ENCODE data around the gene FYB1. TPM values are rescaled to one million over a fixed set of nuclear protein-coding genes. Genes with fewer than 3 reads are reported as not detected.

Gene FYB1
- polyA plus RNA-seq, 6 donors from 2014 or later, result 1.4 to 4.1 (median 2.0) TPM

DNA sequence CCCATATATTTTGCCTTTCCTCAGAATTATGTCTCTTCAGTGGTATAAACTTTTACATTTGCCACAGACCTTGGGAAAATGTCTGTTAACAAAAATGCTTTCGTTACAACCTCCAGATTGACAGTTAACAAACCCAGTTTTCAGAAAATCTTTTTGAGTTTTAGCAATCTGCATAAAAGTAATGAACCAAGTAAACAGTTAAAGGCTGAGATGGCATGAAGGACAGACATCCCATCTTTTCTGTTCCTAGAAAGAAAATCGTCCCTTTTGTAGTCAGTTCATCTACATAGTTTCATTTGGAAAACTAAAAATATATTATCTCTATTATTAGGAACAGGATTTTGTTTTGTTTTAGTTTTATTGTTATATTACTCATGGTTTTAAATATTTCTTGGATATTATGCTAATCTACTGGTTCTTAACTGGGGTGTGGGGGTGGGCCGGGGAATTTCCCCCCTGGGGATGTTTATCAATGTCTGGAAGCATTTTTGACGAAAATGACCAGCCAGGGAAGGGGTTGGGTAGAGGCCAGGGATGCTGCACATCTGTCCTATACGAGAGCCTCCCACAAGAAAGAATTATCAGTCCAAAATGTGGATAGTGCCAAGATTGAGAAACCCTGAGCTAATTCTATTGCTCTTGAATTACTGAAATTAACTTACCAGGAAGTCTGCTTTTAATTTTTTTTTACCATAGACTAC, 11.9 kb downstream of the FYB1 start:
- H3K27me3 Mint-ChIP-seq, result peaks cover 0 to 8% (median 0%) of the 10 kb centered on the region in 3 donors
- H3K36me3 Mint-ChIP-seq, result no peaks in the 10 kb centered on the region
- no peak for DNase-seq
- ATAC-seq (ENCODE audit: low read depth in 2 of 2), result no peak
- H3K4me1 Mint-ChIP-seq, result peaks cover 17 to 36% (median 33%) of the 10 kb centered on the region in 3 donors
- no peak overlapping the region for H3K4me3 Mint-ChIP-seq
- H3K27ac Mint-ChIP-seq, result no peak overlapping the region
- H3K9me3 Mint-ChIP-seq, result peaks cover 0 to under 1% (median 0%) of the 10 kb centered on the region in 7 donors

DNA sequence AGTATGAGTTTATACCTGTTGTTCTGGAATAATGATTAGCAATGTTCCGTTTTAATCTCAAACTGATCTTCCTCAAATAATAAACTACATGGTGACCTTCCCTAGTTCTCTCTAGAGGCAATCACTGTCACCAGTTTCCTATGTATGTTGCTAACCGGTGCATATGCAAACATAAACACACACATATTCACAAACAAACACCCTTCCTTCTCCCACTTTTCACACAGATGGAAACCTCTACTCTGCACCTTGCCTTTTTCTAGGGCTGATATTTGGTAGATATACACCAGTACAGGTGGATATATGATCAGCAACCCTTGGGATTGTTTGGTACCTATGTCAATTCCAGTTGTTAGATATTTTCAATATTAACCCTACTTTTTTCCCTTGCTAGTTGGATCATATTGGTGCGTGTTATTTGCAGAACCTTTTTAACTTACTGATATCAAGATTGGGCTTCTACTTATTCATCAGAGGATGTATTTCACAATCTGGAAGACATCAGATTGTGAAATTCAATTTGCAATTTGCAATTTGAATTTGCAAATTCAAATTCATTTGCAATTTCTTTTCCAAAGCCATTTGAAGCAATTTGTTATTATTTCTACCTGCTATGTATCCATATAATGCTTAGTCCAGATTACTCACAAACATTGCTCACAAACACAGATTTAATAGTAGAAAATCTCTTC, 12.6 kb downstream of the FYB1 start:
- DNase-seq, result no peak
- Mint-ChIP-seq H3K27ac (no peak overlapping the region), H3K36me3 (no peaks in the 10 kb centered on the region), H3K4me1 (peaks cover 15 to 37% (median 35%) of the 10 kb centered on the region in 3 donors), H3K9me3 (no peaks in the 10 kb centered on the region), H3K4me3 (no peak overlapping the region), H3K27me3 (peaks cover 0 to 8% (median 0%) of the 10 kb centered on the region in 3 donors)
- no peak for ATAC-seq (ENCODE audit: low read depth in 2 of 2)

DNA sequence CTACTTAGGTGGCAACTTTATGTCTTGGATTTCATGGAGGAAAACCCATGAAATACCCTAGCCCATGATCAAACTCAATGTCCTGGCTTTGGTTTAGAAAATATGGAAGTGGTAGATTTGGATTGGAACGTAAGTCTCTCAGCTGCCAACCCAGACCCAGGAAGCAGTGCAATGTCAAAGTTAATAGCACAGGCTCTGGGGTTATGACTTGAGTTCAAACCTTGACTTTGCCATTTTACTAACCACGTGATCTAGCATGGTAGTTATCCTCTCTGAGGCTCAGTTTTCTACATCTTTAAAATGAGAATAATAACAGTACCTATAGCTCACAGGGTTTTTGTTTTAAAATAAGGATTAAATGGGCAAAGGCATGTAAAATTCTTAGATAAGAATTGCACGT, 13.8 kb downstream of the FYB1 start:
- peaks cover 18 to 38% (median 37%) of the 10 kb centered on the region in 3 donors for H3K4me1 Mint-ChIP-seq
- DNase-seq, result no peak

DNA sequence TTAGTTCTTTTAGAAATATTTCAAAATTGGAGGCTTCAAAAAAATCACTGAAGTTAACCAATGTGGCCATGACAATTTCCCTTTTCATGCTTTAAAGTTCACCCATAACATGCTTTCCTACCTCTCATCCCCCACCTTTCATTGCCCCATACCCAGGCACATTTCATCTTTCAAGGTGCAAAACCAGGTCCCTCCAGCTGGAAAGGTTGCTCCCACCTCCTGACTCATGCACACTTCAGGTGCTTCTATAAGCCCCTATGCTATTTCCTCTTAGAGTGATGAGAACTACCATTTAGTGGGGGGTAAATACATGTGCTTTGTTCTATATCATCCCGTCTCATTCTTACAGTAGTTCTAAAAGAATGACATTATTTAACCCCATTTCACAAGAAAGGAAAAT, 15.4 kb downstream of the FYB1 start:
- no peaks in the 10 kb centered on the region for H3K9me3 Mint-ChIP-seq
- H3K4me1 Mint-ChIP-seq, result peaks cover 10 to 27% (median 25%) of the 10 kb centered on the region in 3 donors
- no peak for DNase-seq
- H3K4me3 Mint-ChIP-seq, result peak overlapping the region in 2 of 8 donors; percentile 20 to 69
- peak overlapping the region in 3 of 6 donors; percentile 18 to 68 (median 67) for H3K27ac Mint-ChIP-seq
- no peak for ATAC-seq (ENCODE audit: low read depth in 2 of 2)
- H3K36me3 Mint-ChIP-seq, result no peaks in the 10 kb centered on the region
- H3K27me3 Mint-ChIP-seq, result no peaks in the 10 kb centered on the region

More for the DNA sequence above, 13.8 kb downstream of the FYB1 start:
- H3K4me3 Mint-ChIP-seq, result no peak overlapping the region
- no peak for ATAC-seq (ENCODE audit: low read depth in 2 of 2)
- no peak overlapping the region for H3K27ac Mint-ChIP-seq
- H3K36me3 Mint-ChIP-seq, result no peaks in the 10 kb centered on the region
- H3K27me3 Mint-ChIP-seq, result peaks cover 0 to 8% (median 0%) of the 10 kb centered on the region in 3 donors
- no peaks in the 10 kb centered on the region for H3K9me3 Mint-ChIP-seq

DNA sequence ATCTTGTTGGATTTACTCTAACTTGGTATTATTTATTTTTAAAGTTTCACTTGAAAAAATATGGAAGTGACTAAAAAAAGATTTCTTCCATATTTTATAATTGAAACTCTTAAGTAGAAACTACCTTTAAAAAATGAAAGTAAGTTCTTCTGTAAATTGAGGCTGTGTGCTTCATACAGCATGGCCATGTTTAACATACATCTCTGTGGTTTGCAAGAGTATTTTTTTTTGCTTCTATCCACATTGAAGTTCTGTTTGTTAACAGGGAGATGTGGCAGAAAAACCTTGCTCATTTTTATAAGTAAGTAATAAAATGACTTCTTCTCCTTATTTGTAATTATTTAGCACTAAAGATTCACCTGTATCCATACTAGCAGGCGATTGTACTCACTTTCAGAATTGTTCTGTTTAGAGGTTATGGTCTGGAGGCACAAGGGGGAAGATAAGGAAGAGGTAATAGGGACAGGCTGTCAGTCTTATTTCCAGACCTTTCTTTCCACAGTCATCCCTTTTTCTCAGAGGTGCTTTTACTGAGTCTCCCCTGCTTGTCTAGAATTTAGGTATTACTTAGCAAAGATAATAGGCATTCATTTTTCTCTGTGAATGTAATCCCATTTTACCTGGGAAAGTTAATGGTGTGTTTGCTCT, 16.0 kb downstream of the FYB1 start:
- Mint-ChIP-seq H3K36me3 (no peaks in the 10 kb centered on the region), H3K4me1 (peaks cover 10 to 27% (median 25%) of the 10 kb centered on the region in 3 donors), H3K4me3 (peak overlapping the region in 6 of 8 donors; percentile 9 to 66 (median 46)), H3K27me3 (no peaks in the 10 kb centered on the region), H3K9me3 (no peaks in the 10 kb centered on the region), H3K27ac (peak overlapping the region in 3 of 6 donors; percentile 21 to 89 (median 29))
- ATAC-seq (ENCODE audit: low read depth in 2 of 2) (peak in 1 of 2 donors; percentile 35), DNase-seq (no peak)

DNA sequence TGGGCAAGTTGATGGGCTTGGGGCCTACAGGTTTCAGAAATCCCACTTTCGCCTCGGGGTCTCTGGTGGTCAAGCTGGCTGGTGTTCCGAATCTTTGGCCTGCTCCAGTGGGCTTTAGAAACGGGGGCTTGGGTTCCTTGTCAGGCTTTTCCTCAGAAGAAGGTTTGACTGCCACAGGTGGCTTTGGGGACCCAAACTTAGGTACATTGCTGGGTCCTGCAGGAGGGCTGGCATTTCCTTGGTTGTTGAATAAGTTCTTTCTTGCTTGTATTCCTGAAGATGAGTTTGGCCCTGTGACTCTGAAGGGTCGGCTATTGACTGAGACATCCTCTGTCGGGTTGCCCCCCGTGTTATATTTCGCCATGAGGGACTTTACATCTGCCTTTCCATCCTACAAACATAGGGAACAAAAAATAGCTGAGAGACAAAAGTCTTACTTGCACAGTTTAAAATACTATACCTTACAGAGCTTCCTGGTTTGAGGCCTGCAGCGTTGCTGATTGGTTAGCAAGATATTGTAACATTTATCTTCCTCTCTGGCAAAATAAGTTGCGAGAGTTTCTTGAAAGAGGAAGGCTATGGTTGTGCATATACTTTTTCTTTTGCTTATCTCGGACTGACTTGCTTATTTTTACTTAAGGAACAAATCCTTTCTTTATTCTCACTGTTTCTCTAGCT, 16.6 kb downstream of the FYB1 start:
- DNase-seq, result no peak
- H3K4me3 Mint-ChIP-seq, result peak overlapping the region in 6 of 8 donors; percentile 9 to 66 (median 46)
- no peaks in the 10 kb centered on the region for H3K27me3 Mint-ChIP-seq
- peaks cover 10 to 27% (median 25%) of the 10 kb centered on the region in 3 donors for H3K4me1 Mint-ChIP-seq
- ATAC-seq (ENCODE audit: low read depth in 2 of 2), result peak in 1 of 2 donors; percentile 41
- peak overlapping the region in 3 of 6 donors; percentile 21 to 89 (median 67) for H3K27ac Mint-ChIP-seq
- H3K9me3 Mint-ChIP-seq, result no peaks in the 10 kb centered on the region
- no peaks in the 10 kb centered on the region for H3K36me3 Mint-ChIP-seq

DNA sequence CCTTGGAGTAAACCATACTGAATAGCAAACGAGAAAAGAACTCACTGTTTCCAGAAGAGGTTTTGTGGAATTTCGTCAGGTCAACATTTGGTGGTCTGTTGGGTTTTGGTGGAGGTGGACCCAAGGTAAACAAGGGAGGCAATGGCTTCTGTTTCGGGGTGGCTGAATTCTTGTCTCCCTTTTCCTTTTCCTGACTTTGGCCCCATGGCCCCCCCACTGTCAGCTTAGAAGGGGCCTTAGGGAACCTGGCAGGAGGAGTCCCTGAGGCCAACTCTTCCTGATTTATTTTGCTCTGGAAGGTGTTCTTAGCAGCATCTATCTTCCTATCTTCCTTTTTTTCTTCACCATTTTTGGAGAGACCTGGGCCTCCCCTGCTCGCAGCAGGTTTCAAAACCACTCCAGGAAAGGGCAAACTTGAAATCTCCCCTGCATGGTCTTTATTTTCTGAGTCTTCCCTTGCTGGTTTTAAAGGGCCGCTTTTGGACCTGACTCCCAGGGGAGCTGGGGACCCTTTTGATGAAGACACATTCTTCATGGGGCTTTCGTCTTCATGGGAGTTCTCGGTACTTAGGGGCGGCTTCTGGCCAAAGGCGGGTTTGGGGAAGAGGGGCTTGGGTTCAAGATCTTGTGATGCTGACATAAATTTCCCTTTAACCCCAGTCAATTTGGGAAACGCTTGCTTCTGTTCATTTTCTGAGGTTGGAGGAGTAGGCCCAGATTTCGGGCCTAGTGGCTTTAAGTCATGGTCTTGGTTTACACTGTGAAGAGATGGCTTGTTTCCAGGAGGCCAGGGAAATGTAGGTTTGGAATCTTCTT, 17.4 kb downstream of the FYB1 start:
- H3K4me1 Mint-ChIP-seq, result peaks cover 10 to 27% (median 25%) of the 10 kb centered on the region in 3 donors
- H3K9me3 Mint-ChIP-seq, result no peaks in the 10 kb centered on the region
- ATAC-seq (ENCODE audit: low read depth in 2 of 2) (no peak), DNase-seq (no peak)
- peak overlapping the region in 2 of 8 donors; percentile 2 to 47 for H3K4me3 Mint-ChIP-seq
- no peaks in the 10 kb centered on the region for H3K27me3 Mint-ChIP-seq
- peak overlapping the region in 4 of 6 donors; percentile 13 to 82 (median 42) for H3K27ac Mint-ChIP-seq
- H3K36me3 Mint-ChIP-seq, result no peaks in the 10 kb centered on the region

DNA sequence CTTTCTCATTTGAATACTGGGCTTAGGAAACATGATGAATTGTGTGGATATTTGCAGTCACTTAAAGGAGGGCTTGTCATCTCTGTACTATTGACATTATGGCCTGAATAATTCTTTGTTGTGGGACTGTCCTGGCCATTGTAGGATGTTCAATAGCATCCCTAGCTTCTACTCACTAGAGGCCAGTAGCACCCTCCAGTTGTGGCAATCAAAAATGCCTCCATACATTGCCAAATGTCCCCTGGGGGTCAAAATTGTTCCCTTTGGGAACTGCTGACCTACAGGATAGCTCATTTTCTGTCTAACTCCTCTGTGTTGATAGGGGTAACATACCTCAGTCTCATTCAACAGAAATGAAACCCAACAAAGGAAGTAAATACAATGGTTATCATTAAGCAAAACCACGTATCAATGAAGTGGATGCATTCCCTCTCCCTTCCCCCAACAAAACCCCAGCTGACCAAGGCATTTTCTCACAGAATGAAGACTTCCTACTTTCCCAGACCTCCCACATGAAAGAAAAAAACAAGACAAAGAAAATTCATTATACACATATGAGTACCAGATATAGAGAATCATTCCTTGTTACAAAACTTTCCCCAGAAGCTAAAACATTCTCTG, 18.1 kb downstream of the FYB1 start:
- no peaks in the 10 kb centered on the region for H3K9me3 Mint-ChIP-seq
- H3K36me3 Mint-ChIP-seq, result no peaks in the 10 kb centered on the region
- peak overlapping the region in 3 of 6 donors; percentile 16 to 38 (median 25) for H3K27ac Mint-ChIP-seq
- no peaks in the 10 kb centered on the region for H3K27me3 Mint-ChIP-seq
- DNase-seq, result no peak
- peaks cover 10 to 27% (median 25%) of the 10 kb centered on the region in 3 donors for H3K4me1 Mint-ChIP-seq
- ATAC-seq (ENCODE audit: low read depth in 2 of 2), result peak in 1 of 2 donors; percentile 23
- H3K4me3 Mint-ChIP-seq, result peak overlapping the region in 2 of 8 donors; percentile 27 to 47

DNA sequence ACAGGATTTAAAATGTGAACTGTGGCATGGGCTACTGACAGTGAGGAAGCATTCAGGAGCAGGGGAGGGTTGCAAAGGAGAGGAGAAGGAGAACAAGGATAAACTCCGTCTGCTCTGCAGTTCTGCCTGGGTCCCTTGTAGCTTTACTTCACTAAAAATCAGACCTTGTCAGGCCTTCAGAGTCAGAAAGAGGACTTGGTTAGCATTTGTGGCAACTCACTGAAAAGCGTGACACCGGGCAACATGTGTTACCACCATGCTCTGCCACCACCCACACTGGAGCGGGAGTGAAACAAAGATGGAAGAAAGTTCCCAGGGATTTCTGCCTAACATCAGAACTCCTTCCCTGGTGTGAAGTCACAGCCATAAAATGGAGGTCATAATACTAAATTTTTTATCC, 19.3 kb downstream of the FYB1 start:
- peaks cover 10 to 27% (median 25%) of the 10 kb centered on the region in 3 donors for H3K4me1 Mint-ChIP-seq
- H3K9me3 Mint-ChIP-seq, result no peaks in the 10 kb centered on the region
- H3K27me3 Mint-ChIP-seq, result peaks cover 0 to under 1% (median 0%) of the 10 kb centered on the region in 3 donors
- H3K27ac Mint-ChIP-seq, result no peak overlapping the region
- no peak overlapping the region for H3K4me3 Mint-ChIP-seq
- no peak for ATAC-seq (ENCODE audit: low read depth in 2 of 2)
- DNase-seq, result no peak
- H3K36me3 Mint-ChIP-seq, result no peaks in the 10 kb centered on the region

DNA sequence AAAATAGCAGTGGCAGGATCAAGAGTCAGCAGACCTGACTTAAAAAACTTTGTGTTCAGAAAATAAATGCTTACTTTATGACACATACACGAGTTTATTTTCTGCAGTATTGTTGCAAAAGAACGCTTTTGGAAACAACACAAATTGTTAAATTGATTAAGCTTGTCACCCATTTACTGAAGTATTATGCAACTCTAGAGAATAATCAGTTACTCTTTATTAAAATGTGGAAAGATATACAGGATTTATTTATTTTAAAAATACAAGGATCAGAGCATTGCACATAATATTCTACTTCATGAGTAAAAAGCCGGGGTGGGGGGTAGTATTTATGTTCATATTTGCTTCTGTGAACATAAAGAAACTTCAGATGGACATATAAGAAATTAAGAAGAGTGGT, 20.0 kb downstream of the FYB1 start:
- no peaks in the 10 kb centered on the region for H3K36me3 Mint-ChIP-seq
- H3K27me3 Mint-ChIP-seq, result peaks cover 0 to 7% (median 4%) of the 10 kb centered on the region in 3 donors
- H3K4me1 Mint-ChIP-seq, result peaks cover 10 to 27% (median 25%) of the 10 kb centered on the region in 3 donors
- no peaks in the 10 kb centered on the region for H3K9me3 Mint-ChIP-seq
- H3K27ac Mint-ChIP-seq, result no peak overlapping the region
- no peak for ATAC-seq (ENCODE audit: low read depth in 2 of 2)
- DNase-seq, result no peak
- H3K4me3 Mint-ChIP-seq, result no peak overlapping the region

DNA sequence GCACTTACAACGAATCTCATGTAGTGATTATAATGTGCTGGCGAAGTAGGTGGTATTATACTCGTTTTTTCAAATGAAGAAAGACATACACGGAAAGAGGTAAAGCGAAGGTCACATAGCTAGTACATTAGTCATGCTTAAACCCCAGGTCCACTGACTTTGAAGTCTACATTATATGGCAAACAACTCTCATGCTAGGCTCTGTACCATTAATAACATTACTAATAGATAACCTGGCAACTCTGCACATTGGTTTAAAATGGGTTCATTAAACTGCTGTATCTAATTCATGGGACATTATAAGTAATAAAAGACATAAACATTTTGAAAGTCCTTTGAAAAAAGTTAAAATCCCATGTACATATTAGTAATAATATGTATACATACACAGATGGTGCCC, 21.2 kb downstream of the FYB1 start:
- ATAC-seq (ENCODE audit: low read depth in 2 of 2) (no peak), DNase-seq (no peak)
- H3K27me3 Mint-ChIP-seq, result peaks cover 0 to 11% (median 7%) of the 10 kb centered on the region in 3 donors
- peaks cover 6 to 18% (median 17%) of the 10 kb centered on the region in 3 donors for H3K4me1 Mint-ChIP-seq
- H3K27ac Mint-ChIP-seq, result no peak overlapping the region
- H3K9me3 Mint-ChIP-seq, result no peaks in the 10 kb centered on the region
- no peak overlapping the region for H3K4me3 Mint-ChIP-seq
- no peaks in the 10 kb centered on the region for H3K36me3 Mint-ChIP-seq

DNA sequence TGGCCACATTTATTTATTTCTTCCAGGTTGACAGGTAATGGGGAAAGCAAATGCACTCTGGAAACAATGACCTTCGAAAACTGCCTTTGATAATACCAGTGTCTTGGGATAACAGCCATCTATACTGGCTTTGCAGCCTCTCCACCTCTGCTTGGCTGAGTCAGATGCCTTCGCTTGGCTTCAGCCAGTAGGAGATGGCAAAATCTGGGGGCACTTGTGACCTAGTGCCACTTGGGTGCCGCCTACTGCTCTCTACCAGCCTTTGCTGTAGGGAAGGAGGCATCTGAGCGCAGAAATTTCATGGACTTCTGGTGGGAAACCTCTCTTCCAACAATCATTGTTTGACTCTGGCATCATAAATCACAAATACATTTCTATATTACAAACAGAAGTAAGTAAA, 21.8 kb downstream of the FYB1 start:
- Mint-ChIP-seq H3K27ac (no peak overlapping the region), H3K36me3 (no peaks in the 10 kb centered on the region)
- no peak for DNase-seq

More for the DNA sequence above, 21.8 kb downstream of the FYB1 start:
- H3K9me3 Mint-ChIP-seq, result no peaks in the 10 kb centered on the region
- no peak overlapping the region for H3K4me3 Mint-ChIP-seq
- peaks cover 6 to 15% (median 11%) of the 10 kb centered on the region in 3 donors for H3K4me1 Mint-ChIP-seq
- ATAC-seq (ENCODE audit: low read depth in 2 of 2), result no peak
- peaks cover 0 to 11% (median 7%) of the 10 kb centered on the region in 3 donors for H3K27me3 Mint-ChIP-seq
